WTC11 (cell line): ENCODE results near the gene ZNF689. TPM values are rescaled to one million over a fixed set of nuclear protein-coding genes. Genes with fewer than 3 reads are reported as not detected.

Source experiments
- ATAC-seq: fragments of 200-7000 bp; cut with Tn5 transposase; 2 replicates; pipeline ENCODE4 v1.10.0; 2021; ENCODE audit warnings: mild to moderate bottlenecking, moderate library complexity
- CTCF ChIA-PET: fragments of 300-600 bp; sonication (Branson Sonifier 250); formaldehyde crosslinking; loops from one replicate; lab custom pipeline; 2021; ENCODE audit warnings: antibody characterized with exemption; lab: Charles Lee
- POLR2A ChIA-PET: fragments of 350-600 bp; sonication (Branson Sonifier 250); formaldehyde crosslinking; loops from one replicate; lab custom pipeline; 2021; ENCODE audit warnings: antibody characterized with exemption; lab: Charles Lee
- DNase-seq: peaks from one replicate; pipeline ENCODE4 v3.0.0; 2021; ENCODE audit warnings: low spot score
- H3K27ac Mint-ChIP-seq: 2 replicates; pipeline ENCODE4 v1.8.0; 2021; ENCODE audit warnings: mixed read lengths
- H3K27me3 Mint-ChIP-seq: 2 replicates; pipeline ENCODE4 v1.8.0; 2021; ENCODE audit warnings: low read depth, mild to moderate bottlenecking, moderate library complexity, mixed read lengths
- H3K36me3 Mint-ChIP-seq: 2 replicates; pipeline ENCODE4 v1.8.0; 2021; ENCODE audit warnings: mixed read lengths
- H3K4me1 Mint-ChIP-seq: 2 replicates; pipeline ENCODE4 v1.8.0; 2022; ENCODE audit warnings: mixed read lengths
- H3K4me3 Mint-ChIP-seq: 2 replicates; pipeline ENCODE4 v1.8.0; 2021; ENCODE audit warnings: mild to moderate bottlenecking, moderate library complexity, mixed read lengths
- H3K9me3 Mint-ChIP-seq: 2 replicates; pipeline ENCODE4 v1.8.0; 2021; ENCODE audit warnings: mixed read lengths
- ESRRA ChIP-seq: sonication (generic); formaldehyde crosslinking; IDR thresholded peaks from 2 replicates; pipeline ENCODE4 v1.8.1; 2022; ENCODE audit warnings: mild to moderate bottlenecking, missing genetic modification reagents, borderline replicate concordance
- FOXJ3 ChIP-seq: sonication (generic); formaldehyde crosslinking; IDR thresholded peaks from 2 replicates; pipeline ENCODE4 v1.9.0; 2021; ENCODE audit warnings: missing genetic modification reagents, mild to moderate bottlenecking, borderline replicate concordance
- GABPB1 ChIP-seq: sonication (generic); formaldehyde crosslinking; IDR thresholded peaks from 2 replicates; pipeline ENCODE4 v1.8.1; 2023; ENCODE audit warnings: mild to moderate bottlenecking, missing genetic modification reagents
- GTF2I ChIP-seq: fragments of 250-450 bp; sonication (Bioruptor Pico); conservative IDR thresholded peaks from 2 replicates; pipeline ENCODE4 v1.4.0; 2021; ENCODE audit warnings: mild to moderate bottlenecking
- NR1H2 ChIP-seq: sonication (generic); formaldehyde crosslinking; IDR thresholded peaks from 2 replicates; pipeline ENCODE4 v1.9.0; 2021; ENCODE audit warnings: mild to moderate bottlenecking, moderate library complexity, missing genetic modification reagents
- SMAD3 ChIP-seq: sonication (generic); formaldehyde crosslinking; IDR thresholded peaks from 2 replicates; pipeline ENCODE4 v1.8.0; 2022; ENCODE audit warnings: missing genetic modification reagents, mild to moderate bottlenecking, borderline replicate concordance
- SMAD4 ChIP-seq: sonication (generic); formaldehyde crosslinking; IDR thresholded peaks from 2 replicates; pipeline ENCODE4 v1.8.0; 2022; ENCODE audit warnings: mild to moderate bottlenecking, missing genetic modification reagents
- TP53 ChIP-seq: sonication (generic); formaldehyde crosslinking; IDR thresholded peaks from 2 replicates; pipeline ENCODE4 v1.8.1; 2023; ENCODE audit warnings: mild to moderate bottlenecking, missing genetic modification reagents
- ZNF317 ChIP-seq: sonication (generic); formaldehyde crosslinking; IDR thresholded peaks from 2 replicates; pipeline ENCODE4 v1.8.1; 2023; ENCODE audit warnings: low read depth, mild to moderate bottlenecking, moderate library complexity, missing genetic modification reagents, borderline replicate concordance
- ZNF396 ChIP-seq: fragments of 250-450 bp; sonication (Bioruptor Pico); IDR thresholded peaks from 2 replicates; pipeline ENCODE4 v1.8.0; 2021; ENCODE audit warnings: mild to moderate bottlenecking, moderate library complexity, borderline replicate concordance
- ZNF423 ChIP-seq: fragments of 250-450 bp; sonication (Bioruptor Pico); IDR thresholded peaks from 2 replicates; pipeline ENCODE4 v2.1.2; 2022; ENCODE audit warnings: mild to moderate bottlenecking, moderate library complexity
- total RNA-seq: library from RNA; stranded (reverse); gene quantifications from 3 replicates; pipeline ENCODE4 v1.2.3, GENCODE V29; 2021
- TF ChIP-seq, protein P1 (sequence below): fragments of 250-450 bp; sonication (Bioruptor Pico); IDR thresholded peaks from 2 replicates; pipeline ENCODE4 v1.8.0; 2021; ENCODE audit warnings: mild to moderate bottlenecking
- TF ChIP-seq, protein P2 (sequence below): sonication (generic); formaldehyde crosslinking; IDR thresholded peaks from 2 replicates; pipeline ENCODE4 v1.8.1; 2023; ENCODE audit warnings: mild to moderate bottlenecking, missing genetic modification reagents, borderline replicate concordance
- TF ChIP-seq, protein P3 (sequence below): fragments of 200-600 bp; IDR thresholded peaks from 2 replicates; pipeline ENCODE4 v1.8.0; 2022; ENCODE audit warnings: antibody characterized with exemption
- TF ChIP-seq, protein P4 (sequence below): sonication (generic); formaldehyde crosslinking; IDR thresholded peaks from 2 replicates; pipeline ENCODE4 v1.8.1; 2023; ENCODE audit warnings: mild to moderate bottlenecking, missing genetic modification reagents, moderate library complexity
- TF ChIP-seq, protein P5 (sequence below): sonication (generic); formaldehyde crosslinking; IDR thresholded peaks from 2 replicates; pipeline ENCODE4 v1.8.0; 2022; ENCODE audit warnings: mild to moderate bottlenecking, missing genetic modification reagents
- TF ChIP-seq, protein P6 (sequence below): sonication (generic); formaldehyde crosslinking; IDR thresholded peaks from 2 replicates; pipeline ENCODE4 v1.8.1; 2022; ENCODE audit warnings: mild to moderate bottlenecking, moderate library complexity, missing genetic modification reagents

ZNF689 gene
- total RNA-seq, 1 experiment from 2014 or later = 13.2 TPM

DNA sequence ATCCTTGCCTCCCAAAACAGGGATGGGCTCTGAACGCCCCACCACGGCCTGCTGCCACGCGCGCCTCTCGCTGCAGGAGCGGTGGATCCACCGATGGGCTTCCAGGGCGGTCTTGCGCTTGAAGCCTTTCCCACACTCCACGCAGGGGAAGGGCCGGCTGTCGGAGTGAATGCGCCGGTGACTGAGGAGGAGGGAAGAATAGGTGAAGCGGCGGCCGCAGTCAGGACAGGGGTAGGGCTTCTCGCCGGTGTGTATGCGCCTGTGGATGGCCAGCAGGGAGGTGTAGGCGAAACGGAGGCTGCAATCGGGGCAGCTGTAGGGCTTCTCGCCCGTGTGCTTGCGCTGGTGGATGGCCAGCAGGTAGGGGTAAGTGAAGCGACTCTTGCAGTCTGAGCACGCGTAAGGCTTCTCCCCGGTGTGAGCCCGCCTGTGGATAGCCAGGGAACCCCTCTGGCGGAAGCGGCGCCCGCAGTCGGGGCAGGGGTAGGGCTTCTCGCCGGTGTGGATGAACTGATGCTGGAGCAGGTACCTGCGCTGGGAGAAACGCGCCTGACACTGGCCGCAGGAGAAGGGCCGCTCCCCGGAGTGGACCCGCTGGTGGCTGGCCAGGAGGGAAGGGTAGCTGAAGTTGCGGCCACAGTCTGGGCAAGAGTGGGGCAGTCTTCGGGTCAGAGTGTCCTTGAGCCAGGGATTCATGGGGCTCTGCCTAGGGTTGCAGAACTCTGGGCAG, 27.4 kb downstream of the ZNF689 start (continued):
- TF ChIP-seq FOXJ3 (CRISPR knock-in tag) (no peak), NR1H2 (CRISPR knock-in tag) (no peak)

DNA sequence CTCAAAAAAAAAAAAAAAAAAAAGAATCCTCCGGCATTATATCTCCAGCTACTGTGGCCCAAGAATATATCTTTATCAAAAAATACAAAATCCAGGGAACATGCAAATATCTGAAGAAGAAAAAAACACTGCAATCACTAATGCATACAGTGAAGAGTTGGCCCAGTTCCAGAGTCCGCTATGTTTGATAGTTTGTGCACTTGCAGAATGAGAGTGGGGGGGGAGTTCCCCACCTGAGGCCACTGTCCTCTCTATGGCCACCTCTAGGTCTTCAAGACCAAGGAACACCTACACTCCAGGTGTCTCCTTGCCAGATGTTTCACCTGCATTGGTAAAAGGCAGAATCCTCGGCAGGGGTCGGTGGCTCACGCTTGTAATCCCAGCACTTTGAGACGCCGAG, 28.7 kb downstream of the ZNF689 start:
- POLR2A ChIA-PET = no interaction called here
- Mint-ChIP-seq H3K36me3 (peaks cover 17% of the 10 kb centered on the region), H3K27ac (no peak overlapping the region), H3K27me3 (no peaks in the 10 kb centered on the region), H3K9me3 (no peaks in the 10 kb centered on the region), H3K4me1 (peaks cover 8% of the 10 kb centered on the region; the same call in 1 of the 2 replicates), H3K4me3 (no peak overlapping the region)
- CTCF ChIA-PET = no interaction called here
- ATAC-seq = no peak
- TF ChIP-seq SMAD3 (CRISPR knock-in tag) (no peak), GABPB1 (no peak), ESRRA (CRISPR knock-in tag) (no peak), ZNF317 (no peak), ZNF423 (CRISPR knock-in tag) (no peak), SMAD4 (CRISPR knock-in tag) (no peak), ZNF396 (CRISPR knock-in tag) (no peak), GTF2I (no peak), TP53 (CRISPR knock-in tag) (no peak)
- TF ChIP-seq, protein P1, sequence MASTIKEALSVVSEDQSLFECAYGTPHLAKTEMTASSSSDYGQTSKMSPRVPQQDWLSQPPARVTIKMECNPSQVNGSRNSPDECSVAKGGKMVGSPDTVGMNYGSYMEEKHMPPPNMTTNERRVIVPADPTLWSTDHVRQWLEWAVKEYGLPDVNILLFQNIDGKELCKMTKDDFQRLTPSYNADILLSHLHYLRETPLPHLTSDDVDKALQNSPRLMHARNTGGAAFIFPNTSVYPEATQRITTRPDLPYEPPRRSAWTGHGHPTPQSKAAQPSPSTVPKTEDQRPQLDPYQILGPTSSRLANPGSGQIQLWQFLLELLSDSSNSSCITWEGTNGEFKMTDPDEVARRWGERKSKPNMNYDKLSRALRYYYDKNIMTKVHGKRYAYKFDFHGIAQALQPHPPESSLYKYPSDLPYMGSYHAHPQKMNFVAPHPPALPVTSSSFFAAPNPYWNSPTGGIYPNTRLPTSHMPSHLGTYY (CRISPR knock-in tag) = no peak
- TF ChIP-seq, protein P2, sequence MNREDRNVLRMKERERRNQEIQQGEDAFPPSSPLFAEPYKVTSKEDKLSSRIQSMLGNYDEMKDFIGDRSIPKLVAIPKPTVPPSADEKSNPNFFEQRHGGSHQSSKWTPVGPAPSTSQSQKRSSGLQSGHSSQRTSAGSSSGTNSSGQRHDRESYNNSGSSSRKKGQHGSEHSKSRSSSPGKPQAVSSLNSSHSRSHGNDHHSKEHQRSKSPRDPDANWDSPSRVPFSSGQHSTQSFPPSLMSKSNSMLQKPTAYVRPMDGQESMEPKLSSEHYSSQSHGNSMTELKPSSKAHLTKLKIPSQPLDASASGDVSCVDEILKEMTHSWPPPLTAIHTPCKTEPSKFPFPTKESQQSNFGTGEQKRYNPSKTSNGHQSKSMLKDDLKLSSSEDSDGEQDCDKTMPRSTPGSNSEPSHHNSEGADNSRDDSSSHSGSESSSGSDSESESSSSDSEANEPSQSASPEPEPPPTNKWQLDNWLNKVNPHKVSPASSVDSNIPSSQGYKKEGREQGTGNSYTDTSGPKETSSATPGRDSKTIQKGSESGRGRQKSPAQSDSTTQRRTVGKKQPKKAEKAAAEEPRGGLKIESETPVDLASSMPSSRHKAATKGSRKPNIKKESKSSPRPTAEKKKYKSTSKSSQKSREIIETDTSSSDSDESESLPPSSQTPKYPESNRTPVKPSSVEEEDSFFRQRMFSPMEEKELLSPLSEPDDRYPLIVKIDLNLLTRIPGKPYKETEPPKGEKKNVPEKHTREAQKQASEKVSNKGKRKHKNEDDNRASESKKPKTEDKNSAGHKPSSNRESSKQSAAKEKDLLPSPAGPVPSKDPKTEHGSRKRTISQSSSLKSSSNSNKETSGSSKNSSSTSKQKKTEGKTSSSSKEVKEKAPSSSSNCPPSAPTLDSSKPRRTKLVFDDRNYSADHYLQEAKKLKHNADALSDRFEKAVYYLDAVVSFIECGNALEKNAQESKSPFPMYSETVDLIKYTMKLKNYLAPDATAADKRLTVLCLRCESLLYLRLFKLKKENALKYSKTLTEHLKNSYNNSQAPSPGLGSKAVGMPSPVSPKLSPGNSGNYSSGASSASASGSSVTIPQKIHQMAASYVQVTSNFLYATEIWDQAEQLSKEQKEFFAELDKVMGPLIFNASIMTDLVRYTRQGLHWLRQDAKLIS (CRISPR knock-in tag) = no peak
- TF ChIP-seq, protein P3, sequence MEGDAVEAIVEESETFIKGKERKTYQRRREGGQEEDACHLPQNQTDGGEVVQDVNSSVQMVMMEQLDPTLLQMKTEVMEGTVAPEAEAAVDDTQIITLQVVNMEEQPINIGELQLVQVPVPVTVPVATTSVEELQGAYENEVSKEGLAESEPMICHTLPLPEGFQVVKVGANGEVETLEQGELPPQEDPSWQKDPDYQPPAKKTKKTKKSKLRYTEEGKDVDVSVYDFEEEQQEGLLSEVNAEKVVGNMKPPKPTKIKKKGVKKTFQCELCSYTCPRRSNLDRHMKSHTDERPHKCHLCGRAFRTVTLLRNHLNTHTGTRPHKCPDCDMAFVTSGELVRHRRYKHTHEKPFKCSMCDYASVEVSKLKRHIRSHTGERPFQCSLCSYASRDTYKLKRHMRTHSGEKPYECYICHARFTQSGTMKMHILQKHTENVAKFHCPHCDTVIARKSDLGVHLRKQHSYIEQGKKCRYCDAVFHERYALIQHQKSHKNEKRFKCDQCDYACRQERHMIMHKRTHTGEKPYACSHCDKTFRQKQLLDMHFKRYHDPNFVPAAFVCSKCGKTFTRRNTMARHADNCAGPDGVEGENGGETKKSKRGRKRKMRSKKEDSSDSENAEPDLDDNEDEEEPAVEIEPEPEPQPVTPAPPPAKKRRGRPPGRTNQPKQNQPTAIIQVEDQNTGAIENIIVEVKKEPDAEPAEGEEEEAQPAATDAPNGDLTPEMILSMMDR = no peak
- TF ChIP-seq, protein P4, sequence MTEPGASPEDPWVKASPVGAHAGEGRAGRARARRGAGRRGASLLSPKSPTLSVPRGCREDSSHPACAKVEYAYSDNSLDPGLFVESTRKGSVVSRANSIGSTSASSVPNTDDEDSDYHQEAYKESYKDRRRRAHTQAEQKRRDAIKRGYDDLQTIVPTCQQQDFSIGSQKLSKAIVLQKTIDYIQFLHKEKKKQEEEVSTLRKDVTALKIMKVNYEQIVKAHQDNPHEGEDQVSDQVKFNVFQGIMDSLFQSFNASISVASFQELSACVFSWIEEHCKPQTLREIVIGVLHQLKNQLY = no peak
- TF ChIP-seq, protein P5, sequence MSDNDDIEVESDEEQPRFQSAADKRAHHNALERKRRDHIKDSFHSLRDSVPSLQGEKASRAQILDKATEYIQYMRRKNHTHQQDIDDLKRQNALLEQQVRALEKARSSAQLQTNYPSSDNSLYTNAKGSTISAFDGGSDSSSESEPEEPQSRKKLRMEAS (CRISPR knock-in tag) = no peak
- TF ChIP-seq, protein P6, sequence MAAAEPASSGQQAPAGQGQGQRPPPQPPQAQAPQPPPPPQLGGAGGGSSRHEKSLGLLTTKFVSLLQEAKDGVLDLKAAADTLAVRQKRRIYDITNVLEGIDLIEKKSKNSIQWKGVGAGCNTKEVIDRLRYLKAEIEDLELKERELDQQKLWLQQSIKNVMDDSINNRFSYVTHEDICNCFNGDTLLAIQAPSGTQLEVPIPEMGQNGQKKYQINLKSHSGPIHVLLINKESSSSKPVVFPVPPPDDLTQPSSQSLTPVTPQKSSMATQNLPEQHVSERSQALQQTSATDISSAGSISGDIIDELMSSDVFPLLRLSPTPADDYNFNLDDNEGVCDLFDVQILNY = no peak
- DNase-seq = no peak
